Liver (tissue), 3 donors: ENCODE results near the gene VPS13C.

ENCODE experiments used
- EGR1 ChIP-seq, 2 donors: IDR thresholded peaks; 2 replicates each; pipeline ENCODE4 v1.6.1; 2016 to 2018; ENCODE audit warnings: antibody characterized with exemption in 2 of 2, low read depth in 2 of 2
- HNF4A ChIP-seq, 2 donors: conservative IDR thresholded peaks; 2 replicates each; pipeline ENCODE4 v1.6.1; 2016; ENCODE audit warnings: antibody characterized with exemption in 2 of 2, mild to moderate bottlenecking in 2 of 2
- RAD21 ChIP-seq, 2 donors: IDR thresholded peaks; 2 replicates each; pipeline ENCODE4 v1.6.1; 2016; ENCODE audit warnings: antibody characterized with exemption in 2 of 2, mild to moderate bottlenecking in 2 of 2
- SP1 ChIP-seq: IDR thresholded peaks from 2 replicates; pipeline ENCODE4 v1.6.1; 2018; ENCODE audit warnings: antibody characterized with exemption, mild to moderate bottlenecking
- TAF1 ChIP-seq: conservative IDR thresholded peaks from 2 replicates; pipeline ENCODE4 v1.6.1; 2016; ENCODE audit warnings: antibody characterized with exemption, mild to moderate bottlenecking
- TF ChIP-seq, protein P1 (sequence below): fragments of 150-350 bp; IDR thresholded peaks from 2 replicates; pipeline ENCODE4 v1.5.1; 2017; ENCODE audit warnings: improper control_type of control experiment, low read depth, low read length; ENCODE audit not compliant: missing input control
- TF ChIP-seq, protein P2 (sequence below): IDR thresholded peaks from 2 replicates; pipeline ENCODE4 v1.6.1; 2016; ENCODE audit warnings: antibody characterized with exemption, mild to moderate bottlenecking
- donor health status: healthy.
- donor health status: healthy.

DNA sequence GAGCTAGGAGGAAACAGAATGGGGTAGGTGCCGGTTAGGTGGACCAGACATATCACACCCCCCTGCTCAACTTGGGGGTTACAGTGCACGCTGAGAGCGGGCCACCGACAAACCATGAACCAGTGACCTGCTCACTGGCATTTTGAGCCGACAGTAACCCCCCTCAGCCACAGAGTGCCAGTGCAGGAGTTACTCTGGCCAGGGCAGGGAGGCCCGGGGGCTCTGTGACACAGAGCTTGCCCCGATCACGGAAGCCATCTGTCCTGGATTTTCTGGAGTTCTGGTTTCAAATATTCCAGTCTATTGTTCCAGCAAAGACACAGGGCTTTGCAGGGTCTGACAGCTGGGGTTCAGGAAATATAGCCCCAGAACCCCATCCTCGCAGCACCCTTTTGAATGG, 225.2 kb downstream of the VPS13C start:
- TF ChIP-seq, protein P1, sequence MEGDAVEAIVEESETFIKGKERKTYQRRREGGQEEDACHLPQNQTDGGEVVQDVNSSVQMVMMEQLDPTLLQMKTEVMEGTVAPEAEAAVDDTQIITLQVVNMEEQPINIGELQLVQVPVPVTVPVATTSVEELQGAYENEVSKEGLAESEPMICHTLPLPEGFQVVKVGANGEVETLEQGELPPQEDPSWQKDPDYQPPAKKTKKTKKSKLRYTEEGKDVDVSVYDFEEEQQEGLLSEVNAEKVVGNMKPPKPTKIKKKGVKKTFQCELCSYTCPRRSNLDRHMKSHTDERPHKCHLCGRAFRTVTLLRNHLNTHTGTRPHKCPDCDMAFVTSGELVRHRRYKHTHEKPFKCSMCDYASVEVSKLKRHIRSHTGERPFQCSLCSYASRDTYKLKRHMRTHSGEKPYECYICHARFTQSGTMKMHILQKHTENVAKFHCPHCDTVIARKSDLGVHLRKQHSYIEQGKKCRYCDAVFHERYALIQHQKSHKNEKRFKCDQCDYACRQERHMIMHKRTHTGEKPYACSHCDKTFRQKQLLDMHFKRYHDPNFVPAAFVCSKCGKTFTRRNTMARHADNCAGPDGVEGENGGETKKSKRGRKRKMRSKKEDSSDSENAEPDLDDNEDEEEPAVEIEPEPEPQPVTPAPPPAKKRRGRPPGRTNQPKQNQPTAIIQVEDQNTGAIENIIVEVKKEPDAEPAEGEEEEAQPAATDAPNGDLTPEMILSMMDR, result no peak
- TF ChIP-seq RAD21 (IDR thresholded peaks at IDR 0.05) (no peak), EGR1 (IDR thresholded peaks at IDR 0.05; ENCODE audit: low read depth in 2 of 2) (no peak), TAF1 (no peak), HNF4A (conservative IDR thresholded peaks at IDR 0.05) (no peak), SP1 (no peak)
- TF ChIP-seq, protein P2, sequence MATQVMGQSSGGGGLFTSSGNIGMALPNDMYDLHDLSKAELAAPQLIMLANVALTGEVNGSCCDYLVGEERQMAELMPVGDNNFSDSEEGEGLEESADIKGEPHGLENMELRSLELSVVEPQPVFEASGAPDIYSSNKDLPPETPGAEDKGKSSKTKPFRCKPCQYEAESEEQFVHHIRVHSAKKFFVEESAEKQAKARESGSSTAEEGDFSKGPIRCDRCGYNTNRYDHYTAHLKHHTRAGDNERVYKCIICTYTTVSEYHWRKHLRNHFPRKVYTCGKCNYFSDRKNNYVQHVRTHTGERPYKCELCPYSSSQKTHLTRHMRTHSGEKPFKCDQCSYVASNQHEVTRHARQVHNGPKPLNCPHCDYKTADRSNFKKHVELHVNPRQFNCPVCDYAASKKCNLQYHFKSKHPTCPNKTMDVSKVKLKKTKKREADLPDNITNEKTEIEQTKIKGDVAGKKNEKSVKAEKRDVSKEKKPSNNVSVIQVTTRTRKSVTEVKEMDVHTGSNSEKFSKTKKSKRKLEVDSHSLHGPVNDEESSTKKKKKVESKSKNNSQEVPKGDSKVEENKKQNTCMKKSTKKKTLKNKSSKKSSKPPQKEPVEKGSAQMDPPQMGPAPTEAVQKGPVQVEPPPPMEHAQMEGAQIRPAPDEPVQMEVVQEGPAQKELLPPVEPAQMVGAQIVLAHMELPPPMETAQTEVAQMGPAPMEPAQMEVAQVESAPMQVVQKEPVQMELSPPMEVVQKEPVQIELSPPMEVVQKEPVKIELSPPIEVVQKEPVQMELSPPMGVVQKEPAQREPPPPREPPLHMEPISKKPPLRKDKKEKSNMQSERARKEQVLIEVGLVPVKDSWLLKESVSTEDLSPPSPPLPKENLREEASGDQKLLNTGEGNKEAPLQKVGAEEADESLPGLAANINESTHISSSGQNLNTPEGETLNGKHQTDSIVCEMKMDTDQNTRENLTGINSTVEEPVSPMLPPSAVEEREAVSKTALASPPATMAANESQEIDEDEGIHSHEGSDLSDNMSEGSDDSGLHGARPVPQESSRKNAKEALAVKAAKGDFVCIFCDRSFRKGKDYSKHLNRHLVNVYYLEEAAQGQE, result no peak
